Neural crest cell (in vitro differentiated cells): ENCODE data around the gene UQCRFS1. TPM values are rescaled to one million over a fixed set of nuclear protein-coding genes. Genes with fewer than 3 reads are reported as not detected.
A peak's percentile ranks its signal among the peaks of the same experiment; 100 is the strongest.
"Not testable (repeated sequence)": the region's sequence is repeated elsewhere in the genome, so short reads cannot be mapped to it uniquely, and the experiment has no call there.

Experiments used
- DNase-seq: peaks from one replicate; pipeline ENCODE4 v3.0.0; 2021; ENCODE audit warnings: low read depth, mixed read lengths, low spot score
- H3K27ac Mint-ChIP-seq: one replicate; pipeline ENCODE4 v1.8.0; 2021; ENCODE audit warnings: mild to moderate bottlenecking, mixed read lengths; ENCODE audit not compliant: unreplicated experiment
- H3K27me3 Mint-ChIP-seq: 2 replicates; pipeline ENCODE4 v1.8.0; 2021; ENCODE audit warnings: low read depth, mild to moderate bottlenecking, mixed read lengths
- H3K36me3 Mint-ChIP-seq: 2 replicates; pipeline ENCODE4 v1.8.0; 2021; ENCODE audit warnings: low read depth, mild to moderate bottlenecking, mixed read lengths
- H3K4me1 Mint-ChIP-seq: 2 replicates; pipeline ENCODE4 v1.8.0; 2021; ENCODE audit warnings: mixed read lengths
- H3K4me3 Mint-ChIP-seq: one replicate; pipeline ENCODE4 v1.8.0; 2021; ENCODE audit warnings: mild to moderate bottlenecking, mixed read lengths
- H3K9me3 Mint-ChIP-seq: 2 replicates; pipeline ENCODE4 v1.8.0; 2021; ENCODE audit warnings: mixed read lengths
- total RNA-seq: library from RNA; stranded (reverse); gene quantifications from 2 replicates; pipeline ENCODE4 v1.2.1, GENCODE V29; 2021
- TF ChIP-seq, protein P1 (sequence below): fragments of 200-600 bp; sonication (generic); conservative IDR thresholded peaks from 2 replicates; pipeline ENCODE4 v1.5.0; 2021; ENCODE audit warnings: antibody characterized with exemption, mild to moderate bottlenecking

UQCRFS1 gene
- total RNA-seq, 1 donor from 2014 or later = 34.8 TPM

DNA sequence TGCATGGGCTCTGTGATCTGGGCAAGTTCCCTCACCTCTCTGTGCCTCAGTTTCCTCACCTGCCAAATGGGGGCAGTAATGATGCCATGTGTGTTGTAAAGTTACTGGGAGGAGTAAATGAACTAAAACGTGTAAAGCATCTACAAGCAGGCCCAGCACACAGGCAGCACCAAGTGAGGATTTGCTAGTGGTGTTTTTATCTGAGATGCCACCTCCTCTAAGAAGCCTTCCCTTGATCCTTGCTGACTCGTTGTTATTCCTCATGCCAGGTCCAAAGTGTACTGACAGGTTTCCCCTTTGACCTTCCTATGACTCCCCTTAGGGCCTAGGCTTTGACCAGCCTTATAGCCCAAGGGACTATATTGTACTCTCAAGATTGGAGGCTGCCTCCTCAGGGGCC, 1.5 kb upstream of the UQCRFS1 start:
- DNase-seq = no peak
- TF ChIP-seq, protein P1, sequence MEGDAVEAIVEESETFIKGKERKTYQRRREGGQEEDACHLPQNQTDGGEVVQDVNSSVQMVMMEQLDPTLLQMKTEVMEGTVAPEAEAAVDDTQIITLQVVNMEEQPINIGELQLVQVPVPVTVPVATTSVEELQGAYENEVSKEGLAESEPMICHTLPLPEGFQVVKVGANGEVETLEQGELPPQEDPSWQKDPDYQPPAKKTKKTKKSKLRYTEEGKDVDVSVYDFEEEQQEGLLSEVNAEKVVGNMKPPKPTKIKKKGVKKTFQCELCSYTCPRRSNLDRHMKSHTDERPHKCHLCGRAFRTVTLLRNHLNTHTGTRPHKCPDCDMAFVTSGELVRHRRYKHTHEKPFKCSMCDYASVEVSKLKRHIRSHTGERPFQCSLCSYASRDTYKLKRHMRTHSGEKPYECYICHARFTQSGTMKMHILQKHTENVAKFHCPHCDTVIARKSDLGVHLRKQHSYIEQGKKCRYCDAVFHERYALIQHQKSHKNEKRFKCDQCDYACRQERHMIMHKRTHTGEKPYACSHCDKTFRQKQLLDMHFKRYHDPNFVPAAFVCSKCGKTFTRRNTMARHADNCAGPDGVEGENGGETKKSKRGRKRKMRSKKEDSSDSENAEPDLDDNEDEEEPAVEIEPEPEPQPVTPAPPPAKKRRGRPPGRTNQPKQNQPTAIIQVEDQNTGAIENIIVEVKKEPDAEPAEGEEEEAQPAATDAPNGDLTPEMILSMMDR = no peak
- peaks cover 26% of the 10 kb centered on the region for H3K4me1 Mint-ChIP-seq
- H3K9me3 Mint-ChIP-seq = peaks cover 3% of the 10 kb centered on the region
- H3K36me3 Mint-ChIP-seq = peaks cover 13% of the 10 kb centered on the region
- peaks cover 41% of the 10 kb centered on the region for H3K27me3 Mint-ChIP-seq
- peak overlapping the region; percentile 77 for H3K4me3 Mint-ChIP-seq
- H3K27ac Mint-ChIP-seq = no peak overlapping the region

- Mint-ChIP-seq H3K36me3 (peaks cover 13% of the 10 kb centered on the region), H3K27ac (peak overlapping the region; percentile 93), H3K9me3 (peaks cover 3% of the 10 kb centered on the region), H3K4me3 (peak overlapping the region; percentile 88), H3K27me3 (peaks cover 20% of the 10 kb centered on the region), H3K4me1 (peaks cover 26% of the 10 kb centered on the region)
- DNase-seq = no peak
- TF ChIP-seq, protein P1 = no peak
These were observed 649 bp downstream of the UQCRFS1 start for GRCh38 chr19:29212356-29212647.

DNA sequence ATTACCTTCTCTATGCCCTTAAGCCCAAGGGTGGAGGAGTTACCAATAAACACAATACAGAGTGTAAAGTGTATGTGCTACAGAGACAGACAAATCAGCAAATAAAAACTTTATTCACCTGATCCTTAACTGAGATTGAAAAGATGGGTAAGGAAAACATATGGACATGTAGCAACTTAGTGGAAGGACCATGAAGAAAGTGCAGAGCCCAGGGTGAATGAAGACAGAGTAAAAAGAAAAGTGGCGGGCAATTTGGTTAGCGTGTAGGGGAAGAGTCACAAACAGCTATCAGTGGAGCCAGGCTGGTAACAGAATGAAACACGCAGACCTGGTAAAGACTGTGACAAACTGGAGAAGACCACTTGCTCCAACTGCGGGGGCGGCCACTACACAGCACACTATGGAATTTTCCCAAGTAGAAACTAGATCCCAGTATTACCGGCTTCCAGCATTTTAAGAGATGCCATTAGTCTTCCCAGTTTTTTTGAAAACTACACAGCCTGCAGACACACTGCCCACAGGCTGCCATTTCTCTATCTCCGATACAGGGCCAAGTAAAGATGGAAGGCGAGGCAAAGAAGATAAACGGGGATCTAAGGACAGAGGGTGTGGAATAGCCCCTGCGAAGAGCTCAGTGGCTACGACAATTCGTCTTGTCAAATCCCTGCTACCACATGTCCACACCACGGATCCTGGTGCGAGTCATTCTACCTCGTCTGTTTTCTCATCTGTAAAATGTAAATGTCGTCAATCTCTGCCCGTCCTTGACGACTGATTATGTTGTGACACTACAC, 1.2 kb downstream of the UQCRFS1 start:
- Mint-ChIP-seq H3K27me3 (peaks cover 17% of the 10 kb centered on the region), H3K27ac (peak overlapping the region; percentile 93), H3K9me3 (peaks cover 3% of the 10 kb centered on the region), H3K4me3 (peak overlapping the region; percentile 88), H3K4me1 (peaks cover 26% of the 10 kb centered on the region), H3K36me3 (peaks cover 13% of the 10 kb centered on the region)
- TF ChIP-seq, protein P1 = no peak
- no peak for DNase-seq

- not testable (repeated sequence) for H3K27ac Mint-ChIP-seq, H3K9me3 Mint-ChIP-seq
- H3K4me1 Mint-ChIP-seq = peaks cover 26% of the 10 kb centered on the region
These were observed 1.9 kb downstream of the UQCRFS1 start for GRCh38 chr19:29211041-29211440.

GRCh38 chr19:29210502-29210901, 2.4 kb downstream of the UQCRFS1 start:
- H3K27ac Mint-ChIP-seq = not testable (repeated sequence)
- peaks cover 13% of the 10 kb centered on the region for H3K36me3 Mint-ChIP-seq

More at GRCh38 chr19:29211041-29211440, 1.9 kb downstream of the UQCRFS1 start:
- Mint-ChIP-seq H3K4me3 (peak overlapping the region; percentile 88), H3K36me3 (peaks cover 13% of the 10 kb centered on the region), H3K27me3 (peaks cover 10% of the 10 kb centered on the region)
- DNase-seq = not testable (repeated sequence)

DNA sequence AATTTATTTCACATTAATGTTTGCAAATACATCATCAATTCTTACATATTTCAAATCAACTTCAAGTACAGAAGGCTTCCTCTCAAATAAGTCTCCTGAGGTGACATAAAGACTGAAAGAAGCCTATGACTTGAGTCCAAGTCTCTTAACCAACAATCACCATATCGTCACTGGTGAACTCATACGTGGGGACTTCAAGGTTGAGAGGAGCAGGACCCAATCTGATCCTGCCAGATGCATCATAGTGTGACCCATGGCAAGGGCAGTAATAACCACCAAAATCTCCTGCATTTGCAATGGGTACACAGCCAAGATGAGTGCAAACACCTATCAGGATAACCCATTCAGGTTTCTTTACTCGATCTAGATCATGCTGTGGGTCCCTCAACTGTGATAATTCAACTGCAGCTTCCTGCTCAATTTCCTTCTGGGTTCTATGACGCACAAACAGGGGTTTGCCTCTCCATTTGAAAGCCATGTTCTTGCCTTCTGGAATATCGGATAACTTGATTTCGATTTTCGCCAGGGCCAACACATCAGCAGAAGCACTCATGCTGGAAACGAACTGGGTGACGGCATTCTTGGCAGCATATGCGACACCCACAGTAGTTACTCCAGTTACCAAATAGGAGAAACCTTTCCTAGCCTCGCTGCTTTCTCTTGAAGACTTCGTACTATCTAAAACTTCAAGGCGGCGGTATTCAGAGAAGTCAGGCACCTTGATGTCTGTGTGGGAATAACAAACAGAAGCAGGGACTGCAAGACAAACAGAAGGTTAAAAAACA, 5.4 kb downstream of the UQCRFS1 start:
- DNase-seq, H3K27me3 Mint-ChIP-seq, H3K9me3 Mint-ChIP-seq, H3K4me3 Mint-ChIP-seq, H3K27ac Mint-ChIP-seq: not testable (repeated sequence)
- peaks cover 13% of the 10 kb centered on the region for H3K36me3 Mint-ChIP-seq
- H3K4me1 Mint-ChIP-seq = peaks cover 21% of the 10 kb centered on the region

More at GRCh38 chr19:29210502-29210901, 2.4 kb downstream of the UQCRFS1 start:
- DNase-seq, H3K9me3 Mint-ChIP-seq, H3K27me3 Mint-ChIP-seq: not testable (repeated sequence)
- peak overlapping the region; percentile 31 for H3K4me3 Mint-ChIP-seq
- peaks cover 26% of the 10 kb centered on the region for H3K4me1 Mint-ChIP-seq

DNA sequence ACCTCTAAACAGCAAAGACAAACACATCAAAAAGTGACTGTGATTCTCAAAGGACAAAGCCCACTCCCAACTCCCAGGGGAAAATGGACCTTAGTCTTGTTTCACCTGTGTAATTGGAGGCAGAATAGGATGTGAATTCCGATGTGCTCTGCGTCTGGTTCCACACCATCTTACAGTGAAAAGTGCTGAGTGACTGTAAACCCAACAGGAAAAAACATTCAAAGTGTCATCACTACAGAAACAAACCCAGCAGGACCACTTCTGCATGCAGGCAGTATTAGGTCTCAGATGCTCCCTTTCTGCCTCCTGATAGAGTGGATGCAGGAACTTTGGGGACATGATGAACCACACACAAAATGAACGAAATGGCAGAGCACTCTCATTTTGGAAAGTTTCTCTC, 6.5 kb downstream of the UQCRFS1 start:
- DNase-seq = no peak
- TF ChIP-seq, protein P1 = no peak
- H3K4me1 Mint-ChIP-seq = peaks cover 11% of the 10 kb centered on the region
- no peak overlapping the region for H3K27ac Mint-ChIP-seq
- no peaks in the 10 kb centered on the region for H3K27me3 Mint-ChIP-seq
- H3K4me3 Mint-ChIP-seq = no peak overlapping the region
- H3K36me3 Mint-ChIP-seq = peaks cover 9% of the 10 kb centered on the region
- H3K9me3 Mint-ChIP-seq = peaks cover 3% of the 10 kb centered on the region
